ENCODE data around the gene WDR20.

The WDR20 gene

DNA sequence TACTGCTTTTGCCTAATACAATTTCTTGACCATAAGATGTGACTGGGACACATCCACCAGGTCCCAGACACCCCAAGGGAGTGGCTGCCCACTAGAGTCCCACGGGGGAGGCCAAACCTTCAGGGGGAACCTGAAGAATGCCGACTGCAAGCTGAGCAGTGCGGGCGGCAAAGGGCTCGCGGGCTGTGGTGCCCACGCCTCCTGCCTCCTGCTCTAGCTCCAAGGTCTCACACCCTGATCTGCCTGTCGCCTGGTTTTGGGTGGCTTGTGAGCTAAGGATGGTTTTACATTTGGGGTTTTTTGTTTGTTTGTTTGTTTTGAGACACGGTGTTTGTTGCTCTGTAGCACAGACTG is 90.0 kb downstream of the WDR20 start:
- TF ChIP-seq, protein P1, sequence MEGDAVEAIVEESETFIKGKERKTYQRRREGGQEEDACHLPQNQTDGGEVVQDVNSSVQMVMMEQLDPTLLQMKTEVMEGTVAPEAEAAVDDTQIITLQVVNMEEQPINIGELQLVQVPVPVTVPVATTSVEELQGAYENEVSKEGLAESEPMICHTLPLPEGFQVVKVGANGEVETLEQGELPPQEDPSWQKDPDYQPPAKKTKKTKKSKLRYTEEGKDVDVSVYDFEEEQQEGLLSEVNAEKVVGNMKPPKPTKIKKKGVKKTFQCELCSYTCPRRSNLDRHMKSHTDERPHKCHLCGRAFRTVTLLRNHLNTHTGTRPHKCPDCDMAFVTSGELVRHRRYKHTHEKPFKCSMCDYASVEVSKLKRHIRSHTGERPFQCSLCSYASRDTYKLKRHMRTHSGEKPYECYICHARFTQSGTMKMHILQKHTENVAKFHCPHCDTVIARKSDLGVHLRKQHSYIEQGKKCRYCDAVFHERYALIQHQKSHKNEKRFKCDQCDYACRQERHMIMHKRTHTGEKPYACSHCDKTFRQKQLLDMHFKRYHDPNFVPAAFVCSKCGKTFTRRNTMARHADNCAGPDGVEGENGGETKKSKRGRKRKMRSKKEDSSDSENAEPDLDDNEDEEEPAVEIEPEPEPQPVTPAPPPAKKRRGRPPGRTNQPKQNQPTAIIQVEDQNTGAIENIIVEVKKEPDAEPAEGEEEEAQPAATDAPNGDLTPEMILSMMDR (IDR thresholded peaks at IDR 0.05; ENCODE audit: insufficient read depth, low read depth, low read length, missing control alignments), result no peak
- H3K4me3 ChIP-seq (ENCODE audit: low read length), result no peak overlapping the region
- DNase-seq (ENCODE audit: low read depth), result no peak

DNA sequence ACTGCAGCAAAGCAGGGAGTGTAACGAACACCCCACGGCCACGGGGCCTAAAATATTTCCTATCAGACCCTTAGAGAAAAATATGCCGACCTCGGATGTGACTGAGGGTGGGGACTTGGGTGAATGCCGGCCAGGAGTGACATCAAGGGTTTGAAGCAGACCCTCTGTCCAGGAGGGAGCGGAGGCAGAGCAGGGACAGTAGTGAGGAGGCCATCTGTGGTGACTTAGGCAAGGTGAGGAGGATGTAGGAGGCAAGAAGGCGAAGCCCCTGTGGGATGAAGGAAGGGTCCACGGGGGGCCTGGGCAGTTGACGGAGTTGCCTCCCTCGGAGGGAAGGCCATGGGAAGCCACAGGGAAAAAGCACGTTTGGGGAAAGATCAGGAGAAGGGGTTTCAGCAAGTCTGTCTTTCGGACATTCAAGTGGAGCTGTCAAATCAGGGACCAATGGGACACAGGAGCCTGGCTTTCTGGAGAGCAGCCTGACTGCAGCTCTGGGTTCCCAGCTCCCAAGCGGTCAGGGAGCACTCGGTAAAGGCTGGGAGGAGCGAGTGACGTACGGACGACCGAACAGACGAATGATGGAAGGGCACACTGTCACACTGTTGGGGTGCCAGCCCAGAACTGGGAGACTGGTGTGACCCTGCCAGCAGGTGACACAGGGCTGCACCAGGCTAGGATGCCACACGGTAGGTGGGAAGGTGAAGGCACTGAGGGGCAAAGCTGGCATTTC is 90.9 kb downstream of the WDR20 start:
- DNase-seq (ENCODE audit: low read depth), result no peak
- H3K4me3 ChIP-seq (ENCODE audit: low read length), result no peak overlapping the region
- TF ChIP-seq, protein P1 (IDR thresholded peaks at IDR 0.05; ENCODE audit: insufficient read depth, low read depth, low read length, missing control alignments), result no peak

DNA sequence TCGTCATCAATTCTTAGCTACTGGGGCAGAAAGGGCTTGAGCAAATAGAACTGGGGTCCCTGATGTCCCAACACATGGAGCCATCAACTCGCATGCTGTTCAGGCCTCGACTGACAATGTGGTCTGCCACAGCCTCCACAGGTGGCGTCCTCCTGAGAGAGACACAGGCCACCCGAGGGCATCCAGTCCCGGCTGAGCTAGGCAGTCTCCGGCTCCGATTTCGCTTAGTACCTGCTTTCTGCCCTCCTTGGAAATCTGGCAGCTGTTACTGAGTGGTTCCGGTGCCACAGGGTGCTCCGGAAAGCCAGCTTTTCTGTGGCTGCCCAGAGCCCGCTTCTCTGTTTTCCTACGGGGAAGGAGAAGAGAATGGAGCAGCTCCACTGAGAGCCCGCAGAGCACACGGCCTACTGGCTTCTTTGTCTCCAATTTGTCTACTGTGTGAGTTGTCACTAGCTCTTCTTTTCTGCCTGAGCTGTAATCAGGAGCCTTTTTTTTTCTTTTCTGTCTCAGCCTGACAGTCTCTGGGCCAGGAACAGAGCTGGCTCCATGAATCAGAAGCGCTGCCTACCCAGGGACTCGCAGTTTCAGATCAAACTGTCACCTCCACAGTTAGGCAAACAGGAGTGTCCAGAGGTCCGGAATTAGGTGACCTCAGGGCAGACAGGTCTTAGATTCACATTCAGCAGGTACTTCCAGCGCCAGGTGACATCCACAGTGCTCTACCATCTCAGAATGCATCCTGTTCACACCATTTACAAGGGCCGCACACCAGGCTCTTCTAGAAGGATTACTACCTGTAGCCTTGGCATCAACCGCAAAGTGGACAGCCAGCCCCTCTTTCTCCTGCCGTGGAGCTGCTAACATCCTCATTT is 92.0 kb downstream of the WDR20 start:
- DNase-seq (ENCODE audit: low read depth), result no peak
- TF ChIP-seq, protein P1 (IDR thresholded peaks at IDR 0.05; ENCODE audit: insufficient read depth, low read depth, low read length, missing control alignments), result no peak
- no peak overlapping the region for H3K4me3 ChIP-seq (ENCODE audit: low read length)

DNA sequence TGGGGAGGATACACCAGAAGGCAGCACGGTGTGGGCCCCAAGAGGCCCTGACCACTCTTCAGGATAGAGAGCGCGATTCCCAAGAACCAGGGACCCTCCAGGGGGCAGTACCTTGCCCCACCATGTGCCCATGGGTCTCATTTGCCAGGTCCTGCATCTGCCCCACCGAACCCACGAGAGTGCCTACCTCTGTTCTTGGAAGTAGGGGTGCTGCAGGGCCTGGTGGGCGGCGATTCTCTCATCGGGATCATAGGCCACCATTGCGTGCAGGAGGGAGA is 92.6 kb downstream of the WDR20 start:
- no peak for DNase-seq (ENCODE audit: low read depth)
- H3K4me3 ChIP-seq (ENCODE audit: low read length), result no peak overlapping the region
- TF ChIP-seq, protein P1 (IDR thresholded peaks at IDR 0.05; ENCODE audit: insufficient read depth, low read depth, low read length, missing control alignments), result no peak

DNA sequence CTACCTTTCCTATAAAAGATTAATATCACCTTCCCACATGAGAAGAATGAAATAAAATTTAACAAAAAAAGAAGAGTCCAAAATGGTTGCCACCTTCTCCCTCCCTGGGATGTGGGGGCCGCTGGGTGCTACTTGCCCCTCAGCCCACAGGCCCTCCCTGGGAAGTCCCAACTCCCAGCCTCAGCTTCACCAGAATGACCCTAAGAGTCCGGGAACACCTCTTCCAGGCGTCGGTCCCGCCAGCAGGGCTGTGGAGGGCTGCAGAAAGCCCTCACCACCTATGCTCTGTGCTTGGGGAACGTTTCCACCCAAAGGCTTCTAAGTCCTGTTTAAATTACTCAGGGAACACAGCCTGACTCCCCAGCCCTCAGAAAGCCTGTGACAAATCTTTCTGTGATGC is 93.4 kb downstream of the WDR20 start:
- TF ChIP-seq, protein P1 (IDR thresholded peaks at IDR 0.05; ENCODE audit: insufficient read depth, low read depth, low read length, missing control alignments), result no peak
- DNase-seq (ENCODE audit: low read depth), result no peak
- H3K4me3 ChIP-seq (ENCODE audit: low read length), result no peak overlapping the region

DNA sequence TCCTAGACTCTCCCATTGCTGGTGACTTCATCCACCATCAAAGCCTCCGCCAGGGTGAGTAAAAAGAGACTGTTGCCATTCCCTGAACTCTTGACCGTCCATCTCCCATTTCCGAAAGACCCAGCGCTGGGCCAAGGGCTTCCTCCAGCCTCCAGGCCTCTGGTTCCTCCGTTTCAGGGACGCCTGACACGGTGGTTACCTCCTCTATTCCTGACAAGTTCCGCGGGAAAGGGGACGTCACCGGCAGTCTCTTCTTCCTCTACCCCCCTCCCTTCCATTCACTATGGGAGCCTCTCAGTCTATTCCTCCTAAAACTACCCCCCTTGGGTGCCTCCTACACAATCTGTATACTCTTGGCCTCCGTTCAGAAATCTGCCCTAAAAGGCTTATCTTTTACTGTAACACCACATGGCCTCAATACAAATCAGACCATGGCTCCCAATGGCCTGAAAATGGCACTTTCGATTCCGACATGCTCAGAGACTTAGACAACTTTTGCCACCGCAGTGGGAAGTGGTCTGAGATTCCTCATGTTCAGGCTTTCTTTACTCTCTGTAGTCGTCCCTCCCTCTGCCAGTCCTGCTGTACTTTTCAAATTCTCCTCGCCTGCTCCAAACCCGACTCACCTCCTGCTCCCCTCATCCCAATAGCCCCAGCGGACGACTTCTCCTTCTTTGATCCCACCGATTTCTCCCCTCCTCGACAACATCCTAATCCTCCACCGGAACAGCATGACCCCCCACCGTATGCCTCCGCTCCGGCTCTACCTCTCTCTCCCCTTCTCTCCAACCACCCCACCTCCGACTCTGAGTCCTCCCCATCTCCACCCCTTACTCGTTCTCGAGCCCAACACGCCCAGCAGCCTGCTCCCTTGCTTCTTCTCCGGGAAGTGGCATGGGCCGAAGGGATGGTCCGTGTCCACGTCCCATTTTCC is 94.9 kb downstream of the WDR20 start:
- TF ChIP-seq, protein P1 (IDR thresholded peaks at IDR 0.05; ENCODE audit: insufficient read depth, low read depth, low read length, missing control alignments), result no peak
- no peak overlapping the region for H3K4me3 ChIP-seq (ENCODE audit: low read length)
- no peak for DNase-seq (ENCODE audit: low read depth)
